GM12873 (cell line): ENCODE data around the gene PRKN.

Experiments used
- CTCF ChIP-seq: IDR thresholded peaks from 2 replicates; pipeline ENCODE4 v1.5.1; 2012; ENCODE audit warnings: low read depth, mild to moderate bottlenecking, moderate library complexity, low read length, control low read depth; ENCODE audit not compliant: insufficient read depth; ENCODE audit errors: missing control alignments

The PRKN gene

GRCh38 chr6:162712694-162713093 lies 14.9 kb downstream of the PRKN start:
- no peak for TF ChIP-seq CTCF

DNA sequence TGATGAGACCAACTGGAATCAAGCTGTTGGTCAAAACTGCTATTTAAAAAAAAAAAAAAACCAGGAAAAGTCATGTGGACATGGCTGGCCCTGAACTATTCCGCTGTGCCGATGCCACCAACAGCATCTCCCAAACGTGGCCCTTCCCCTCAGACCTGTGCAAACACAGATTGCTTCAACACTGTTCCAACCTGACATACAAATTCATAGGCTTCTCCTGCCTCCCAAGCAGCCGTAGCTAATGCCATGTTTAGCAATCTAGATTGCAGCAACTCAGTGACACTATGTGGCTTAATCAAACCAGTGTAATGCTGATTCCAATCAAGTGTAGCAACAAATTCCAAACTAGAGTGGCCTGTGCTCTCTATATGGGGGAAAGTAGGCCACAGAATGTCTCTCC lies 16.2 kb downstream of the PRKN start:
- no peak for TF ChIP-seq CTCF

DNA sequence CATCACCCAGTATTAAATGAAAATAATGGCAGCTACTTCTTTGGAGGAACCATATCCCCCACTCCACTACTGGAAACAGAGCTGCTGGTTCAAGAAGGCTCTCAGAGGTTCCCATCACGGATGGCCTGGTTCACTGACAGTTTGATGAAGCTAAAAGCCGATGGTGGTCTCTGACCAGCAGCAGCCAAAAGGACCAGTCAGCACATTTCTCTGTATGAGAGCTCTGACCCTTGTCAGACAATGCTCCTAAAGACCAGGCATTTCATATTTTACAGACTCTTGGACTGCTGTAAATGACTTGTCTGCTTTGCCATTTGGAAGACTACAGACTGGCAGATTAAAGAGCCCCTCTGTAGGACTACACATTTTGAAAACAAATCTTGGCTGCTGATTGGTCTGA lies 16.6 kb downstream of the PRKN start:
- no peak for TF ChIP-seq CTCF

DNA sequence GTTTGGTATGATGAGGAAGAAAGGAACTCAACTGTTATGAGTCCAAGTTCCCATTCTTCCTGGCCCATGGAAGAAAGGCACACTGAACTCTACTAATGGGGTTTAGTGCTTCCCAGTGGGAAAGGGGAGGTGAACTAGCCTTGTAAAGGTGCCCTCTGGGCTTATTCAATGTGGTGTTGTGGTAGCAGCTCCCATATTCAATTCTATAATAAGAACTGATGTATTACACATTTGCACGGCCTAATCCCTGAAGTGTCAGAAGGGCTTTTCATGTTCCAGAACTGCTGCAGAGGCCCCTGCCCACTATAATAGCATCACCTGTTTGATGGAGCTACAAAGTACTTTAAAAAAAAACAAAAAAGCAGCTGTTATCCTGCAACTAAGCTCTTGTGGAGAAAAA lies 17.1 kb downstream of the PRKN start:
- no peak for TF ChIP-seq CTCF

DNA sequence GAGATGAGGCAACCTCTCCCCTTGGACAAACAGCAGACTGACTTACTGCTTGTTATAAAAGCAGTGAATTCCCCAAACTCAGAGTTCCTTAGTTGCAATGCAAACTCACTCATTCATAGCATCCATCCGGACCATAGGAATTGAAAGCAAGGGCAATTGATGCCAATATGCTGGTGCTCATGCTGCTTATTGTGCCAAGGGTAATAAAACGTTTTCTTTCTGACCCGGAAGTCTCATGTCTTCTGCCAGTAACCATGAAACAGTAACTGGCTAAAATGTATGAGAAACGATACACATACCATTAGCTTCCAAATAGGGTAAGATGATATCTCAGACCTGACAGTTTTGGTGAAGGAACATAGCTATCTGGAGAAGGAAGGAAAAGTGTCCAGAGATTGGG lies 18.1 kb downstream of the PRKN start:
- no peak for TF ChIP-seq CTCF

- TF ChIP-seq CTCF = no peak
Observed at GRCh38 chr6:162708971-162709370, 18.6 kb downstream of the PRKN start.

DNA sequence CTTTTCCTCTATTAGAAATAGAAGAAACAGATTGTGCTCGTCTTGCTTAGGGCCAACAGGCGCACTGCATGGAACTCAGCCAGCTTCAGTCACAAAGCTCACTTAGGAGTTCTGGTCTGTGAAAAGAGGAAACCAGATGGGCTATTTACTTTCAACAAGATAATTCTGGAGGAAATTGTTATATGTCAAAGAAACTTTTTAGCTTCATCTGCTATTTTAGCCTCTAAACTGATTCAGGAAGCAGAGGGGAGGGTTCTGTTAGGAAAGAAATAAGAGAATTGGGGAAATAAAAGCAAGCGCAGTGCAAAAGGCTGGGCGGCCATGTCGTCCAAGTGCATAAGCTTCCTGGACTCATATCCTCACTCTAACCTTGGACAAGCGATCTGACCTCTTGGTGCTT lies 21.3 kb downstream of the PRKN start:
- TF ChIP-seq CTCF = no peak

DNA sequence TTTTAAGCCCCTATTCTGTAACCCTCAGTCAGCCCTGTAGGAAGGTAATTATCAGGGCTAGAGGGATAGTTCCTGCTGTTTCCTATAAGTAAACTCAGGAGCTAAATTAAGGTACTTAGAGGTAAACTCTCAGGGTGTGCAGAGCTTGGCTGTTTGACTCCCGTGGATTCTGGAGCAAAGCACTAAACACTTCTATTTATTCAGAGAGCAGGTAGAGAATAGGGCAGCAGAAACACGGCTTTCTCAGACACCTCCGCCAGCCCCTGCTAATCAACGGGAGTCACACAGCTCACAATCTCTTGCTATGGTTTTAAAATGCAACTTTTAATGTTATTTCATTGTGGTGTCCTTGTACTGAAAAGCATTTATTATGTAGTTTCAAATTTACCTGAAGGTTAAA lies 21.8 kb downstream of the PRKN start:
- TF ChIP-seq CTCF = no peak
